Stomach (tissue), 9 donors: ENCODE data around the gene CHST2. TPM values are rescaled to one million over a fixed set of nuclear protein-coding genes. Genes with fewer than 3 reads are reported as not detected.
"Not testable (repeated sequence)": the region's sequence is repeated elsewhere in the genome, so short reads cannot be mapped to it uniquely, and the experiment has no call there.

Source experiments
- DNase-seq, 2 donors: peaks; one replicate each; pipeline versions ENCODE4 v3.0.0 to v3.0.0-alpha.2; 2013 to 2019
- H3K27ac ChIP-seq, 5 donors: fragments of 200-600 bp in 4 of 5; sonication (generic) in 4 of 5; one replicate each; pipeline ENCODE4 v1.5.1; 2013 to 2019; ENCODE audit warnings: mild to moderate bottlenecking in 1 of 5, moderate library complexity in 1 of 5
- H3K27me3 ChIP-seq, 3 donors: fragments of 200-600 bp; sonication (generic); one replicate each; pipeline ENCODE4 v1.5.1; 2017 to 2019; ENCODE audit warnings: mixed run types in 1 of 3
- H3K36me3 ChIP-seq, 4 donors: fragments of 200-600 bp; sonication (generic); 1 replicate in 3 of 4; 2 replicates in 1 of 4; pipeline ENCODE4 v1.5.1; 2016 to 2019
- H3K4me1 ChIP-seq, 4 donors: fragments of 200-600 bp; sonication (generic); one replicate each; pipeline ENCODE4 v1.5.1; 2016 to 2019
- H3K4me3 ChIP-seq, 4 donors: fragments of 200-600 bp; sonication (generic) in 3 of 4; one replicate each; pipeline ENCODE4 v1.5.1; 2016 to 2019; ENCODE audit warnings: mild to moderate bottlenecking in 1 of 4
- H3K9me3 ChIP-seq, 4 donors: fragments of 200-600 bp; sonication (generic); one replicate each; pipeline ENCODE4 v1.5.1; 2016 to 2019
- CTCF ChIP-seq, 7 experiments: fragments of 450-650 bp in 4 of 7; fragments of 200-600 bp in 3 of 7; sonication (generic) in 3 of 7; IDR thresholded peaks; one replicate each; pipeline ENCODE4 v1.5.1; 2016 to 2019; ENCODE audit warnings: antibody characterized with exemption in 7 of 7, control low read depth in 2 of 7, mild to moderate bottlenecking in 1 of 7
- EP300 ChIP-seq: sonication (generic); formaldehyde crosslinking; IDR thresholded peaks from one replicate; pipeline ENCODE4 v1.6.1; 2017; ENCODE audit warnings: antibody characterized with exemption
- POLR2A ChIP-seq, 4 donors: fragments of 450-650 bp; IDR thresholded peaks; one replicate each; pipeline ENCODE4 v1.6.1; 2016; ENCODE audit warnings: antibody characterized with exemption in 4 of 4, control low read depth in 2 of 4, mild to moderate bottlenecking in 1 of 4, moderate library complexity in 1 of 4
- POLR2AphosphoS5 ChIP-seq, 3 donors: sonication (generic); formaldehyde crosslinking; IDR thresholded peaks; one replicate each; pipeline ENCODE4 v1.6.1; 2016; ENCODE audit warnings: antibody characterized with exemption in 3 of 3
- WGBS, 5 donors: extraction: QIAGEN DNeasy Blood & Tissue Kit in 3 of 5; methylation state at CpG; one replicate each; pipeline versions ENCODE4 v1.1.5 to v1.1.7; 2013 to 2018; 5-methylcytosine and 5-hydroxymethylcytosine counted together
- intact Hi-C: fragments of 100-400 bp; cut with DNase I; formaldehyde crosslinking; loops from one replicate; pipeline ENCODE4 v1.15.1; 2023; ENCODE audit warnings: low total_unique reads
- polyA plus RNA-seq, 3 donors: library from polyadenylated mRNA; stranded (reverse); fragments of 200-250 nt; gene quantifications; one replicate each; pipeline ENCODE4 v1.2.3, GENCODE V29; 2013
- total RNA-seq, 5 donors: library from RNA; depleted of rRNA; stranded (reverse); fragments of >200 nt; gene quantifications; one replicate each; pipeline versions ENCODE4 v1.1.0 to v1.2.3, GENCODE V29; 2014 to 2016
- donor health status: healthy with polysubstance abuse.
- donor health status: Bipolar disorder and iron deficiency.
- donor health status: healthy.

CHST2 gene
- total and polyA plus RNA-seq, 8 donors = 0.73 to 5.9 (median 3.2) TPM

GRCh38 chr3:143163562-143164100 lies 44.1 kb downstream of the CHST2 start:
- intact Hi-C loops = no loop called here
- DNase-seq = peak in 1 of 2 donors; percentile 42
- Histone ChIP-seq H3K27me3 (no peaks in the 10 kb centered on the region), H3K36me3 (no peaks in the 10 kb centered on the region), H3K4me1 (peaks cover 0 to 4% (median 0%) of the 10 kb centered on the region in 4 donors), H3K4me3 (no peak overlapping the region), H3K27ac (no peak overlapping the region), H3K9me3 (no peaks in the 10 kb centered on the region)
- WGBS, 5 donors = 66 to 76% (median 75%) methylated on average over 3 of the region's 3 CpGs
- TF ChIP-seq CTCF (IDR thresholded peaks at IDR 0.05) = no peak
- TF ChIP-seq POLR2A (IDR thresholded peaks at IDR 0.05) = no peak
- TF ChIP-seq EP300 = no peak
- TF ChIP-seq POLR2AphosphoS5 (IDR thresholded peaks at IDR 0.05) = no peak

- intact Hi-C loops = no loop called here
- peak overlapping the region in 2 of 5 donors; percentile 0 to 6 for H3K27ac ChIP-seq
- peaks cover 0 to 4% (median 0%) of the 10 kb centered on the region in 4 donors for H3K4me1 ChIP-seq
- H3K9me3 ChIP-seq = no peaks in the 10 kb centered on the region
- 76 to 100% (median 92%) methylated on average over 1 of the region's 1 CpG for WGBS, 5 donors
- H3K27me3 ChIP-seq = no peaks in the 10 kb centered on the region
- no peak for DNase-seq
- no peak overlapping the region for H3K4me3 ChIP-seq
- TF ChIP-seq EP300 = no peak
- H3K36me3 ChIP-seq = no peaks in the 10 kb centered on the region
Measured at GRCh38 chr3:143165211-143165610, 45.6 kb downstream of the CHST2 start.

- H3K36me3 ChIP-seq, intact Hi-C loops, H3K27me3 ChIP-seq, H3K4me3 ChIP-seq, DNase-seq, H3K9me3 ChIP-seq, H3K4me1 ChIP-seq: not testable (repeated sequence)
- WGBS, 5 donors = 61 to 78% (median 74%) methylated on average over 3 to 5 of the region's 5 CpGs
- H3K27ac ChIP-seq = peak overlapping the region in 2 of 5 donors; percentile 0 to 6
Measured at GRCh38 chr3:143165612-143166285, 46.2 kb downstream of the CHST2 start.

- Histone ChIP-seq H3K9me3 (no peaks in the 10 kb centered on the region), H3K4me3 (no peak overlapping the region), H3K27ac (no peak overlapping the region), H3K27me3 (no peaks in the 10 kb centered on the region), H3K4me1 (peaks cover 0 to 5% (median 0%) of the 10 kb centered on the region in 4 donors), H3K36me3 (no peaks in the 10 kb centered on the region)
- intact Hi-C loops = no loop called here
- no peak for TF ChIP-seq POLR2AphosphoS5 (IDR thresholded peaks at IDR 0.05)
- WGBS, 5 donors = 92 to 98% (median 96%) methylated on average over 3 of the region's 3 CpGs
- DNase-seq = no peak
Measured at GRCh38 chr3:143166376-143166775, 46.8 kb downstream of the CHST2 start.

GRCh38 chr3:143167969-143168854 lies 48.6 kb downstream of the CHST2 start:
- intact Hi-C loops = no loop called here

More at GRCh38 chr3:143167969-143168854, 48.6 kb downstream of the CHST2 start:
- TF ChIP-seq EP300 (no peak), POLR2A (IDR thresholded peaks at IDR 0.05) (no peak), POLR2AphosphoS5 (IDR thresholded peaks at IDR 0.05) (no peak), CTCF (IDR thresholded peaks at IDR 0.05) (no peak)
- Histone ChIP-seq H3K4me3 (no peak overlapping the region), H3K27ac (no peak overlapping the region), H3K4me1 (peaks cover 0 to 12% (median 0%) of the 10 kb centered on the region in 4 donors), H3K9me3 (no peaks in the 10 kb centered on the region), H3K36me3 (no peaks in the 10 kb centered on the region), H3K27me3 (no peaks in the 10 kb centered on the region)
- 65 to 88% (median 82%) methylated on average over 2 of the region's 2 CpGs for WGBS, 5 donors
- DNase-seq = no peak
